ENCODE data around the gene CACNA1B.

The CACNA1B gene

DNA sequence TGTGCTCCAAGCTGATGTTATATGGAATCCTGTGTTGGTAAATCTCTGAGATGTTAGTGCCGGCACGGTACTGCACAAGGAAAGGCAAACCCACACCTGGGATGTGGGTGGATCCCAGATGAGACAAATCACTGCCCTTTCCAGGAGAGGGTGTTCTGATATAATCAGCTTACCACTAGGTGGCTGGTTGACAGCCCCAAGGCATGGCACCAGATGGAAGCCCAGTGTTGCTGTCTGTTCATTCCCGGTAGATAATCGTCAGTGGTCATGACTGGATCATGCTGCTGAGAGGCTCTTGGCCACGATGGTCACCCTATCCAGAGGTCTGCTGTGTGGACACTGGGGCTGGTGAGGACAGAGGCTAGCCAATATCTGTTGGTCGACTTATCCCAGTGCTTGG lies 184.0 kb downstream of the CACNA1B start:
- no peak for DNase-seq

GRCh38 chr9:138062196-138062595 lies 184.6 kb downstream of the CACNA1B start:
- no peak for DNase-seq

GRCh38 chr9:138063033-138063432 lies 185.5 kb downstream of the CACNA1B start:
- DNase-seq, result no peak

DNA sequence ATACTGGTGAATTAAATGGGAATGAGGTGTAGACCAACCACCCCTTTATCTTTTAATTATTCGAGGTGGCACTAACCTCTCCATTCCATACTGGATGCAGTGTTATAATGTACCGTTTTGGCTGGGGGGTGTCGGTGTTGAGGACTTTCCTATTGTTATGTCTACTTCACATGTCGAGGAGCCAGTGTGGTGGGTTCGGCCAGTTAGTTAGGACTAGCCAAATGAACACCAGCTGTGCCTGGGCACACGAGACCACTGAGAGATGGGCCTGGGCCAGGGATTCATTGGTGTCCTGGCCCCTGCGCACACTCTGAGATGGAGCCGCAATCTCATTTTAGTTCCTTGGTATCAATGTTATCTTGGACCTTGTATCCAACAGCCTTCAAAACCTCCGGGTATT lies 186.2 kb downstream of the CACNA1B start:
- DNase-seq, result no peak

GRCh38 chr9:138064547-138064946 lies 187.0 kb downstream of the CACNA1B start:
- DNase-seq, result no peak

- no peak for DNase-seq
Observed at GRCh38 chr9:138065287-138065686, 187.7 kb downstream of the CACNA1B start.

DNA sequence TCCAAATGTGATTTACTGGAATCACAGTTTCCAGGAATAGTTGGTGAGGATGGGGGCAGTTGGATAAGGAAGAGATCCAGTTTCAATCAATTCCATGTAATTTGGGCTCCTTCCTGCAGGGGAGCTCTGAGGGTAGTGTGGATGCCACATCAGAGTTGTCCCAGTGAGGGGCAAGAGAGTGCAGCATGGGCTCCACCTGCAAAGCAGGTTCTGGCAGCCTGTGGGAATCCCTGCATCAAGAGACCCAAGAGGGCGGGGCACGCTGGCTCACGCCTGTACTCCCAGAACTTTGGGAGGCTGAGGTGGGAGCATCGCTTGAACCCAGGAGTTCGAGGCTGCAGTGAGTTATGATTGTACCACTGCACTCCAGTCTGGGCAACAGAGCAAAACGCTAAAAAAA lies 188.5 kb downstream of the CACNA1B start:
- no peak for DNase-seq

- DNase-seq, result no peak
Observed at GRCh38 chr9:138067613-138068367, 190.2 kb downstream of the CACNA1B start.

DNA sequence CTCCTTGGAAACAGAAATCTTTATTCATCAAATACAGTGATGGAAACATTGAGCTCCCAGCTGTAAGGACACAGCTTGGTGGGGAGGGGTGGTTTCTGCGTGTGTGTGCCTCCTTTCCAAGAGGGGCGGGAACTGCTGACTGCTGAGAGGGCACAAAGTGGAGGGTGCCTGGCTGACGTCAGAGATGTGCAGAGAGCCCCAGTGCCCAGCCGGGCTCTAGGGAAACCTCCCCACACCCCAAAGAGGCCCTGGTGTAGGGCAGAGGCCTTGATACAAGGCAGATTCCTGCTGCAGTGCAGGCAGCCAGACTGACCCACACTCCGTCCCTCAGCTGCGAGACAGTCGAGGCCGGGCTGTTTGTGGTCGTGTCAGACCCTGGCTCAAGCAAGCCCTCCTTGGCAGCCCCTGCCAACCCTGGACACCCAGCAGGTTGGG lies 191.0 kb downstream of the CACNA1B start:
- no peak for DNase-seq

GRCh38 chr9:138069731-138070456 lies 192.3 kb downstream of the CACNA1B start:
- no peak for DNase-seq

DNA sequence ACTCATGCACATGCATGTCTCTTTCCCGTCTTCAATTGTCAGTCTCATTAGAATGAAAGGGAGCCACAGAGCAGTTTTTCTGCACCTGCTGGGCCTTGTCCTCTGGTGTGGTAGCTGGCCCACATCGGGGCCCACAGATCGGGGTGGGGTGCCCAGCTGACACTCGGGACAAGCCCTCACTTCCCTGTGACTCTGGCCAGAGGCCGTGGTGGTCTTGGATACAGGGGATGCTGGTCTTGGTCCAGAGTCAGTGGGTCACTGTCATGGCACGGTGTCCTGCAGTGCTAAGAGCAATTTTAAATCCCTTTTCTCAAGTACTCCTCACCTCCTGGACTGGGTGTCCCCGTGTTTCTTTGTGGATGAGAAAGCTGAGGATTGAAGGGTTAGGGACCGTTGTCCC lies 193.2 kb downstream of the CACNA1B start:
- no peak for DNase-seq

GRCh38 chr9:138071292-138071691 lies 193.7 kb downstream of the CACNA1B start:
- DNase-seq, result no peak

DNA sequence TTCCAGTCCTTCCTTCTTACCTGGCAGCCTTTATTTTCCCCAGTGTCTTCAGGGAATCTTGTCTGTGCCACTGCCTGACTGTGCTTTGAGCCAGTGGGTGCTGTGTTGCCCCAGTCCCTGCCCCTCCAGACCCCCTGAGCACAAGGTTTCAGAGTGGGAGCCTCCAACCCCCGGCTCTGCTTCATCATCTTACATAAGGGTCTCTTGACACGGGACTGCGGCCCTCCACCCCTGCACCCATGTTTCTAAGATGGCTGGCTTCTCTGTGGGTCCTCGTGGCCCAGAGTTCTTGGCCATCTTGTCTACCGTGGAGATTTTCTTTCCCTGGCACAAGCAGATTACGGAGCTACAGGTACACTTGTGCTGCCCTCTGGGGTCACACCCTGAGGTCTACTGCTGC lies 194.1 kb downstream of the CACNA1B start:
- DNase-seq, result no peak

DNA sequence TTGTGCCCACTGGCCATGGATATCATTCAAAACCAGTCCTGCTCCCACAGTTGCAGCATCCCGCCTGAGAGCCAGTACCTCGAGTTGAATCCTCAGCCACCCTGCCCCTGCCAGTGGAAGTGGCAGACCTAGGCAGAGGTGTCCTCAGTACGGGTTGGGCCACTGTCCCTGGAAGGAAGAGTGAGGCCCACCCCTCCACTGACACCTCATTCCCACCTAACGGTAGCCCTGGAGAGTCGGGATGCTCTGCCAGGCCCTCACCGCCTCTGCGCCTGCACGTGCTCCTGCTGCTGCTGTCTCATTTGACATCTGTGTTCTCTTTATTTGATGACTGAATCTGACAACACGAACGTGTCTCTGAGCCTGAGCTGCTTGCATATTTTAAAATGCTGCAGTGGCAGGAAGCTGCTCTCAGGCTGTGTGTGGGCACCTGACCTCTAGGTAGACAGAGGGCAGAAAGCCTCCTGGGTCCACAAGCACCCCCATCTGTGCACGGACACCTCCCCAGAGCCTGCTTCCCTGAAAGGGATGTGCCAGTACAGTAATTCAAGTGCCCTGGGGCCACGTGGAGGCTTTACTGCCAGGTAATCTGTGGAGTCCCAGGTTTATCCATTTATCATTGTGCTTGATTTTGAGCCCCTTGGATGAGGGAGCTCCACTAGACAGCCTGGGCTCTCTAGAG lies 194.7 kb downstream of the CACNA1B start:
- DNase-seq, result no peak

GRCh38 chr9:138072897-138073296 lies 195.3 kb downstream of the CACNA1B start:
- no peak for DNase-seq

- no peak for DNase-seq
Observed at GRCh38 chr9:138073408-138073807, 195.8 kb downstream of the CACNA1B start.

DNA sequence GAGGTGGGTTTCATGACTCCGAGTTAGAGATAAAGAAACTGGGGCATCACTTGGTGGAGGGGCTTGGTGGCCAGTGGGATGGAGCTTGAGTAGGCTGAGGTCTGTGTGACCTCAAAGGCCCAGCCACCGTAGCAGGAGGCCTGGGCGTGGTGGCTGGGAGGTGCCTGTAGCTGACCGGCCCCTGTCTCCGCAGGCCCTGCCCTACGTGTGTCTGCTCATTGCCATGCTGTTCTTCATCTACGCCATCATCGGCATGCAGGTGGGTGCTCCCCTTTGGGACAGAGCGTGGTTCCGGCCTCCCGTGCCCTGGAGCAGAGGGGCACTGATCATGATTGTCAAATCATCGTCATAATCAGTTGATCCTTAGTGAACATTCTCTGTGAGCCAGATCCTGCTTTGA lies 196.2 kb downstream of the CACNA1B start:
- DNase-seq, result no peak

GRCh38 chr9:138074516-138074915 lies 196.9 kb downstream of the CACNA1B start:
- no peak for DNase-seq

DNA sequence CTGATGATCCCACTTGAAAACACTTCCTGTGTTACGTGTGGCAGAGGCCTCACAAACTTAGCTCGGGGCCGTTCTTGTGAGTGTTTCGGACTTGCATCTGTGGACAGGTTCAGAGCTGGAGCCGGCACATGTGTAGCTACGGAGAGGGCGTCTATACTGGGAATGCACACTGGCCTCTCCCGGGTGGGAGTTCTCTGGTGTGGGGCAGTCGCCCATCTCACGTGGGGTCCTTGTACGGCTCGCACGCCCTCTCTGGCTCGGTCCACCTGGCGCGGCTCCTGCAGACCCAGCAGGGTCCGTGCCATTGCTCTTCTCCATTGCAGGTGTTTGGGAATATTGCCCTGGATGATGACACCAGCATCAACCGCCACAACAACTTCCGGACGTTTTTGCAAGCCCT lies 197.9 kb downstream of the CACNA1B start:
- DNase-seq, result no peak

GRCh38 chr9:138075961-138076649 lies 198.5 kb downstream of the CACNA1B start:
- DNase-seq, result no peak

- no peak for DNase-seq
Observed at GRCh38 chr9:138076650-138077009, 199.0 kb downstream of the CACNA1B start.

DNA sequence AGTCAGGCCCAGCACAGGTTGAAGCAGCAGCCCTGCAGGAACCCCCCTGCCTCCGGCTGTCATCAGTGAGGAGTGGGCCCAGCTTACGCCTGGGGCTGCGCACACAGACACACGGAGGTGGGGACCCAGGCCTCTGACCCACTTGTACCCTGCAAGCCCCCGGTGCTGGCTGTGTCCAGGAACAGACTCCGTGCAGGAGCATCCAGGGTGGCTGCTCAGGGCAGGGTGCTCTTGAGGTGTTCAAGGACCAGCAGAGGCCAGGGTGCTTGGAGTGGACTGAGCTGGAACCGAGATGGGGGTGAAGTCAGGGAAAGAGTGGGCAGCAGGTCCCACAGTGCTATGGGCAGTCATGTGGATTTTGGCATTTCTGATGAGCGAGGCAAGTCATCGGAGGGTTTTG lies 199.5 kb downstream of the CACNA1B start:
- no peak for DNase-seq

GRCh38 chr9:138077898-138078540 lies 200.4 kb downstream of the CACNA1B start:
- no peak for DNase-seq

Measured in NCI-H1436 treated with DMSO at 0.1 percent for 48 hours (cell line).